Parathyroid adenoma (tissue), 2 donors: ENCODE results near the gene ABHD16B.

Source experiments
- H2AFZ ChIP-seq: fragments of 300-600 bp; sonication (generic); one replicate; pipeline ENCODE4 v1.7.0; 2017; ENCODE audit warnings: antibody characterized with exemption, mild to moderate bottlenecking
- H3K27ac ChIP-seq: fragments of 300-600 bp; sonication (generic); one replicate; pipeline ENCODE4 v1.7.0; 2017
- H3K27me3 ChIP-seq: fragments of 300-600 bp; sonication (generic); one replicate; pipeline ENCODE4 v1.7.0; 2017; ENCODE audit warnings: low read length; ENCODE audit not compliant: control insufficient read depth, insufficient read depth
- H3K36me3 ChIP-seq: fragments of 300-600 bp; sonication (generic); one replicate; pipeline ENCODE4 v1.7.0; 2017; ENCODE audit warnings: low read length; ENCODE audit not compliant: control insufficient read depth, insufficient read depth
- H3K4me1 ChIP-seq: fragments of 300-600 bp; sonication (generic); one replicate; pipeline ENCODE4 v1.7.0; 2017; ENCODE audit warnings: control low read depth
- H3K4me2 ChIP-seq: fragments of 300-600 bp; sonication (generic); one replicate; pipeline ENCODE4 v1.7.0; 2017; ENCODE audit warnings: low read length
- H3K4me3 ChIP-seq: fragments of 300-600 bp; sonication (generic); one replicate; pipeline ENCODE4 v1.7.0; 2017; ENCODE audit warnings: low read depth, low read length
- H3K79me2 ChIP-seq: fragments of 300-600 bp; sonication (generic); one replicate; pipeline ENCODE4 v1.7.0; 2017; ENCODE audit warnings: control low read depth
- H3K9ac ChIP-seq: fragments of 300-600 bp; sonication (generic); one replicate; pipeline ENCODE4 v1.7.0; 2017; ENCODE audit warnings: mild to moderate bottlenecking
- H3K9me3 ChIP-seq: fragments of 300-600 bp; sonication (generic); one replicate; pipeline ENCODE4 v1.7.0; 2017; ENCODE audit warnings: low read length; ENCODE audit not compliant: control insufficient read depth
- TF ChIP-seq, protein P1 (sequence below): fragments of 300-600 bp; sonication (generic); IDR thresholded peaks from one replicate; pipeline ENCODE4 v1.7.0; 2017; ENCODE audit warnings: antibody characterized with exemption, mild to moderate bottlenecking
- donor health status: primary hyperparathyroidism.

ABHD16B gene

DNA sequence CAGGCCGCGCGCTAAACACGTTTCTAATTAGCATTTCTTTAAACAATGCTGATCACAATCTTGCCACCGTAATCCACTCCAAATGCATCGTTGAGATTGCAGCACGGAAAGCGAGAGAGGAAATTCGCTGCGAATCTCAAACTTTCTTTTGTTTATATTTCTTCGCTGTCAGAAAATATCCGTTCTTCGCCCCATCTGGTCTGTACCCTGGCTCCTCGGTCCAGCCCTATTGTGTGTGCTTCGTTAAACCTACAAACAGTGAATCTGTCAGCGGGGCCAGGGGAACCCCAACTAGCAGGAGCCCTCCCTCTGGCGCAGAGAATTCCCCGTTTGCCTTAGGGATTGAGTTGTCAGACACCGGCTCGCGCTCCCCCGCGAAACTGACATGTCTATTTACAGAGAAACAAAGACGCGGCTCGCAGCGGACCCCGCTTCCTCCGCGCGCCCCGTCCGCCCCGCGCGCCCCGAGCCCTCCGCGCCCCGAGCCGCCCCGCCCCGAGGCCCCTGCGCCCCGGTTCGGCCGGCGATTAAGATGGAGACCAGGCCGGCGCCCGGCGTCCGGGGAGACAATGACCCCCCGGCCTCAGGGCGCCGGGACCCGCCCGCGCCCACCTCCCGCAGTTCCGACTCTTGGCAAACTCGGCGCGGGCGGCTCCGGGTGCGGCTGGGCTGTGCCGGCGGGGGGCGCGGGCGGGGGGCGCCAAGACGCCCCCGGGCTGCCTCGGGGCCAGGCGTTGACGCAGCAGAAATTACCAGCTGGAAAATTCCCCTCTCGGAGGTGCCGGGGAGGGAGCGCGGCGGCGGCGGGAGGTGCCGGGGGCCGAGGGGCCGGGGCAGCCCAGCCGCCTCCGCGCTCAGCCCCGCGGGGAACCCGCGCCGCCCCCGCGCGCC, 31.1 kb upstream of the ABHD16B start:
- no peak overlapping the region for H3K9ac ChIP-seq
- H3K4me1 ChIP-seq: peaks cover 13% of the 10 kb centered on the region
- no peaks in the 10 kb centered on the region for H3K36me3 ChIP-seq
- H3K79me2 ChIP-seq: peaks cover 34% of the 10 kb centered on the region
- peak overlapping the region; percentile 68 for H3K4me3 ChIP-seq
- peak overlapping the region; percentile 51 for H2AFZ ChIP-seq
- peak overlapping the region; percentile 17 for H3K27ac ChIP-seq
- no peaks in the 10 kb centered on the region for H3K27me3 ChIP-seq
- peak overlapping the region; percentile 95 for H3K4me2 ChIP-seq
- no peaks in the 10 kb centered on the region for H3K9me3 ChIP-seq
- TF ChIP-seq, protein P1, sequence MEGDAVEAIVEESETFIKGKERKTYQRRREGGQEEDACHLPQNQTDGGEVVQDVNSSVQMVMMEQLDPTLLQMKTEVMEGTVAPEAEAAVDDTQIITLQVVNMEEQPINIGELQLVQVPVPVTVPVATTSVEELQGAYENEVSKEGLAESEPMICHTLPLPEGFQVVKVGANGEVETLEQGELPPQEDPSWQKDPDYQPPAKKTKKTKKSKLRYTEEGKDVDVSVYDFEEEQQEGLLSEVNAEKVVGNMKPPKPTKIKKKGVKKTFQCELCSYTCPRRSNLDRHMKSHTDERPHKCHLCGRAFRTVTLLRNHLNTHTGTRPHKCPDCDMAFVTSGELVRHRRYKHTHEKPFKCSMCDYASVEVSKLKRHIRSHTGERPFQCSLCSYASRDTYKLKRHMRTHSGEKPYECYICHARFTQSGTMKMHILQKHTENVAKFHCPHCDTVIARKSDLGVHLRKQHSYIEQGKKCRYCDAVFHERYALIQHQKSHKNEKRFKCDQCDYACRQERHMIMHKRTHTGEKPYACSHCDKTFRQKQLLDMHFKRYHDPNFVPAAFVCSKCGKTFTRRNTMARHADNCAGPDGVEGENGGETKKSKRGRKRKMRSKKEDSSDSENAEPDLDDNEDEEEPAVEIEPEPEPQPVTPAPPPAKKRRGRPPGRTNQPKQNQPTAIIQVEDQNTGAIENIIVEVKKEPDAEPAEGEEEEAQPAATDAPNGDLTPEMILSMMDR: no peak

DNA sequence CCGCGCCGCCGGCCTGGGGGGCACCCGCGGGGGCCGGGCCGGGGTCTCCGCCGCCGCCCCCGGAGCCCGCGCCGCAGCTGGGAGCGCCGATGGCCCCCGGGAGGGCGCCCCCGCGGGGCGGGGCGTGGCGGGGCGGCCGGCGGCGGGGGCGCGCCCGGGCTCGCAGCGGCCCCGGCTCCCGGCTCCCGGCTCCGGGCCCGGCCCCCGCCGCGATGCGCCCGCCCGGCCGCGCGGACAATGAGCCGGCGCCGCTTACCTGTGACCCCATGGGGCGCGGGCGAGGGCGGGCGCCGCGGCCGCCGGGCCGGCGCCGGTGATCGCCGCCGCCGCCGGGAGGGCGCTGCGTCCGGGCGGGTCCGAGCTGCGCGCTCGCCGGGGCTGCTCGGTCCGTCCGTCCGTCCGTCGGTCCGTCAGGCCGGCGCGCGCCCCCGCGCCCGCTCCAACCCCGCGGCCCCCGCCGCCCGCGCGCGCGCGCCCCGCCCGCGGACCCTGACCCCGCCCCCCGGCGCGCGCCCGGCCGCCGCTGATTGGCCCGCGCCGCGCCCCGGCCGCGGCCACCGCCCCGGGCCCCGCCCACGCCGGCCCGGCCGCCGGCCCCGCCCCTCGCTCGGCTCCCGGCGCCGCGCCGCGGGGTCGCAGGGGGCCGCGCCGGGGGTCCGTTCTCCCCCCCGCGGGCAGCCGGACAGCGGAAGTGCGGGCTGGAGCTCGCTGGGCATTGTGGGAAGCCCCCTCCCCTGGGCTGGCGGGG, 30.3 kb upstream of the ABHD16B start, which contains the start of gene ZBTB46:
Gene ZBTB46, minus strand, starts transcription at position 424 of the 748 bp plus-strand sequence. CDS start 40,507 bp downstream, outside the sequence.
- Histone ChIP-seq H3K9me3 (no peaks in the 10 kb centered on the region), H2AFZ (peak within 1 kb of the TSS; percentile 80), H3K4me2 (peak within 1 kb of the TSS; percentile 95), H3K4me1 (peaks cover 17% of the 10 kb centered on the region), H3K4me3 (peak within 1 kb of the TSS; percentile 68), H3K9ac (no peak within 1 kb of the TSS), H3K36me3 (no peaks in the 10 kb centered on the region), H3K27me3 (no peaks in the 10 kb centered on the region), H3K79me2 (peaks cover 26% of the 10 kb centered on the region), H3K27ac (peak within 1 kb of the TSS; percentile 36)
- TF ChIP-seq, protein P1: no peak

DNA sequence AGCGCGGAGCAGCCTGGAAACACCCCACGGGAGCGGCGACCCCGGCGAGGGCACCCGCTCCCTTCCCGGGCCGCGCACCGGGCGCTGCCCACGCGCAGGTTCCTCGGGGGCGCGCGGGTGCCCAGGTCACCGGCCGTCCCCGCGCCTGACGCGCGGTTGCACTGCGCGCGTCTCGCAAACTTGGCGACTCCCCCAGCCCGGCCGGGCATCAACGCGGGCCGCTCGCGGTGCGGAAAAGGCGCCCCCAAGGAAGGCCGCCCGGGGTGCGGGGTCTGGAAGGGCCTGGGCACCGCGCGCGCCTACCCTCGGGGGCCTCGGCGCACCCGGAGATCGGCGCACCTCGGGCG, 29.7 kb upstream of the ABHD16B start:
- Histone ChIP-seq H3K4me2 (peak overlapping the region; percentile 69), H3K4me1 (peaks cover 18% of the 10 kb centered on the region), H3K27ac (peak overlapping the region; percentile 36), H3K9ac (no peak overlapping the region), H3K4me3 (peak overlapping the region; percentile 43), H3K9me3 (no peaks in the 10 kb centered on the region), H2AFZ (peak overlapping the region; percentile 80), H3K27me3 (no peaks in the 10 kb centered on the region), H3K79me2 (peaks cover 23% of the 10 kb centered on the region), H3K36me3 (no peaks in the 10 kb centered on the region)
- TF ChIP-seq, protein P1: no peak

DNA sequence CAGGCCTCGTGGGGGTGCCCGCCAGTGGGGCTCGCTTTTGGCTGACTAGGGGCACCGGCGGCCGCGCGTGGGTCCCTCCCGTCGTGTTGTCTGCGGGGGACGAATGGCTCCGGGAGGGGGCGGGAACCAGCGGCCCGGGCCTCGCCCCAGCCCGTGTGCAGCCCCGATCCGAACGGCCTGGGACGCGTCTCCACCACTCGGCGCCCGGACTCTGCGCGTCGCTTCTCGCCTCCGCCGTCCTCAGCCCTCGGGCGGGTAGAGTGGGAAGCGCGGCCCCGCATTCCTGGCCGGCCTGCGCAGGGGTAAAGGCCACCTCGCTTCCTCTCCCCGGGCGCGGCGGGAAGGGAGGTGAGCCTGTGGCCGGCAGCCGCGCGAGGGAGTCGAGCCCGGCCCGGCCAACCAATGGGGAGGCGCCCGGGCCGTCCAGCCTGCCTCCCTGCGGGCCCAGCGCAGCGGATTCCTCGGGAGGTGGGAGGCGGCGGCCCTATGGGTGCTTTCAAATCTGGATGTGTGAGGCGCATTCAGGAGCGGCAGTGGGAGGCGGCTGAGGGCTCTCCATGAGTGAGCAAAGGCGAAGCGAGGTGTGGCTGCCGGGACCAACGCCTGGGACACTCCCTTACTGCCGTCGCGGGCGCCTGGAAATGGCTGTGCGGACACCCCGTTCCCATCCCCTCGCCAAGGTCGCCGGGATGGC, 29.2 kb upstream of the ABHD16B start:
- peak overlapping the region; percentile 43 for H3K4me3 ChIP-seq
- TF ChIP-seq, protein P1: no peak
- no peak overlapping the region for H3K9ac ChIP-seq
- peak overlapping the region; percentile 69 for H3K4me2 ChIP-seq
- peaks cover 17% of the 10 kb centered on the region for H3K79me2 ChIP-seq
- peak overlapping the region; percentile 36 for H3K27ac ChIP-seq
- peaks cover 24% of the 10 kb centered on the region for H3K4me1 ChIP-seq
- no peaks in the 10 kb centered on the region for H3K27me3 ChIP-seq
- H2AFZ ChIP-seq: peak overlapping the region; percentile 80
- no peaks in the 10 kb centered on the region for H3K36me3 ChIP-seq
- H3K9me3 ChIP-seq: no peaks in the 10 kb centered on the region
